CD4-positive, alpha-beta T cell (primary cell): Measurements from ENCODE around the gene SLC43A1. TPM values are rescaled to one million over a fixed set of nuclear protein-coding genes. Genes with fewer than 3 reads are reported as not detected.

Experiments used
- ATAC-seq: fragments of 200-7000 bp; cut with Tn5 transposase; one replicate; pipeline ENCODE4 v1.10.0; 2022; ENCODE audit warnings: mild to moderate bottlenecking; ENCODE audit not compliant: poor library complexity
- CTCF ChIA-PET: fragments of 350-600 bp; sonication (Branson Sonifier 250); formaldehyde crosslinking; loops from one replicate; lab custom pipeline; 2021; ENCODE audit warnings: antibody characterized with exemption, inconsistent platforms; lab: Charles Lee
- POLR2A ChIA-PET: fragments of 350-600 bp; sonication (Branson Sonifier 250); formaldehyde crosslinking; loops from one replicate; lab custom pipeline; 2021; ENCODE audit warnings: antibody characterized with exemption, inconsistent platforms; lab: Charles Lee
- DNase-seq, 14 experiments: peaks; one replicate each; pipeline ENCODE4 v3.0.0-alpha.2; 2013 to 2020; ENCODE audit warnings: mixed read lengths in 2 of 14
- H3K27ac ChIP-seq, 2 donors: one replicate each; pipeline versions ENCODE4 v1.5.1 to v1.7.0; 2013; ENCODE audit warnings: low read length in 2 of 2, low read depth in 1 of 2, mild to moderate bottlenecking in 1 of 2
- H3K27me3 ChIP-seq, 2 experiments: 1 replicate in 1 of 2; 2 replicates in 1 of 2; pipeline versions ENCODE4 v1.6.1 to v1.7.0; 2013; ENCODE audit warnings: low read length in 2 of 2, control low read depth in 1 of 2, mild to moderate bottlenecking in 1 of 2, moderate library complexity in 1 of 2; ENCODE audit not compliant: insufficient read depth in 2 of 2, control insufficient read depth in 1 of 2
- H3K36me3 ChIP-seq: one replicate; pipeline ENCODE4 v1.6.1; 2013; ENCODE audit warnings: low read length, control low read depth; ENCODE audit not compliant: insufficient read depth
- H3K4me1 ChIP-seq: one replicate; pipeline ENCODE4 v1.6.1; 2013; ENCODE audit warnings: low read length, control low read depth; ENCODE audit not compliant: insufficient read depth
- H3K4me3 ChIP-seq: one replicate; pipeline ENCODE4 v1.5.1; 2013; ENCODE audit warnings: mild to moderate bottlenecking, low read length, moderate library complexity
- H3K9me3 ChIP-seq, 2 experiments: 1 replicate in 1 of 2; 2 replicates in 1 of 2; pipeline versions ENCODE4 v1.6.1 to v1.7.0; 2013; ENCODE audit warnings: low read length in 2 of 2, mild to moderate bottlenecking in 2 of 2, control low read depth in 1 of 2, moderate library complexity in 1 of 2; ENCODE audit not compliant: control insufficient read depth in 1 of 2, insufficient read depth in 1 of 2
- H3K27ac Mint-ChIP-seq: one replicate; pipeline ENCODE4 v1.8.0; 2020; ENCODE audit warnings: mixed read lengths
- H3K27me3 Mint-ChIP-seq: one replicate; pipeline ENCODE4 v1.8.0; 2021; ENCODE audit warnings: mixed read lengths
- H3K36me3 Mint-ChIP-seq: one replicate; pipeline ENCODE4 v1.8.0; 2021; ENCODE audit warnings: low read depth, mixed read lengths
- H3K4me1 Mint-ChIP-seq: one replicate; pipeline ENCODE4 v1.8.0; 2021; ENCODE audit warnings: low read depth, mixed read lengths
- H3K4me3 Mint-ChIP-seq: one replicate; pipeline ENCODE4 v1.8.0; 2020; ENCODE audit warnings: mild to moderate bottlenecking, mixed read lengths
- H3K9me3 Mint-ChIP-seq: one replicate; pipeline ENCODE4 v1.8.0; 2020; ENCODE audit warnings: mixed read lengths
- CTCF ChIP-seq: fragments of 200-600 bp; IDR thresholded peaks from one replicate; pipeline ENCODE4 v1.8.0; 2022; ENCODE audit warnings: antibody characterized with exemption, mild to moderate bottlenecking
- intact Hi-C, 2 experiments: fragments of 100-400 bp; cut with DNase I in 1 of 2; cut with micrococcal nuclease in 1 of 2; formaldehyde crosslinking; loops; one replicate each; pipeline versions ENCODE4 v1.15.1 to v1.9.0; 2023 to 2025; cut with DNase I, micrococcal nuclease
- total RNA-seq, 174 experiments: library from RNA in 2 of 174; stranded (reverse) in 2 of 174; gene quantifications; one replicate each; pipeline ENCODE4 v1.2.3 and lab custom pipeline; 2021 to 2026

SLC43A1 gene
- total RNA-seq, 2 experiments from 2014 or later: 3.1 to 4.2 TPM

- H3K9me3 ChIP-seq: no peaks in the 10 kb centered on the region
- no peak overlapping the region for H3K27ac Mint-ChIP-seq
- peaks cover 35% of the 10 kb centered on the region for H3K36me3 Mint-ChIP-seq
- TF ChIP-seq CTCF: peak; percentile 50
- peaks cover 4% of the 10 kb centered on the region for H3K4me1 ChIP-seq
- peaks cover 24% of the 10 kb centered on the region for H3K36me3 ChIP-seq
- H3K27ac ChIP-seq: no peak overlapping the region
- ATAC-seq (peak; percentile 64), DNase-seq (peak in 11 of 14 experiments; percentile 25 to 70 (median 37))
- intact Hi-C loops: loop anchor here (2.0 to 5.0 kb wide), 4 partner anchors 76 to 153 kb away; partner anchors contain the start of gene UBE2L6 (in 1 of the 2)
- H3K27me3 Mint-ChIP-seq: no peaks in the 10 kb centered on the region
- H3K4me3 ChIP-seq: no peak overlapping the region
- no peaks in the 10 kb centered on the region for H3K4me1 Mint-ChIP-seq
- H3K9me3 Mint-ChIP-seq: no peaks in the 10 kb centered on the region
- H3K27me3 ChIP-seq: no peaks in the 10 kb centered on the region
- ChIA-PET POLR2A (interaction anchor here (3.4 kb wide), 1 partner anchor 34 kb away, joined by 28 read pairs; no protein-coding TSS in a partner anchor), CTCF (interaction anchor here (0.6 to 6.0 kb wide), 4 partner anchors 9 to 153 kb away, joined by 3 to 130 read pairs (median 3); partner anchors contain the start of gene TIMM10)
- no peak overlapping the region for H3K4me3 Mint-ChIP-seq
Measured at GRCh38 chr11:57491371-57492061, 24.0 kb downstream of the SLC43A1 start.

GRCh38 chr11:57490456-57491248 lies 24.9 kb downstream of the SLC43A1 start:
- peaks cover 39% of the 10 kb centered on the region for H3K36me3 Mint-ChIP-seq
- no peaks in the 10 kb centered on the region for H3K4me1 Mint-ChIP-seq
- Histone ChIP-seq H3K4me3 (no peak overlapping the region), H3K4me1 (peaks cover 4% of the 10 kb centered on the region), H3K36me3 (peaks cover 24% of the 10 kb centered on the region), H3K27me3 (no peaks in the 10 kb centered on the region), H3K27ac (no peak overlapping the region), H3K9me3 (no peaks in the 10 kb centered on the region)
- POLR2A ChIA-PET: interaction anchor here (3.4 kb wide), 1 partner anchor 35 kb away, joined by 28 read pairs; no protein-coding TSS in a partner anchor
- H3K27ac Mint-ChIP-seq: no peak overlapping the region
- TF ChIP-seq CTCF: no peak
- CTCF ChIA-PET: interaction anchor here (6.0 kb wide), 1 partner anchor 37 kb away, joined by 130 read pairs; the partner anchor contains the start of gene TIMM10
- DNase-seq (no peak), ATAC-seq (no peak)
- H3K27me3 Mint-ChIP-seq: peaks cover 3% of the 10 kb centered on the region
- intact Hi-C loops: loop anchor here in 1 of 2 experiments (2.0 to 5.0 kb wide), 2 partner anchors 77 to 148 kb away; partner anchors contain the start of gene UBE2L6
- no peaks in the 10 kb centered on the region for H3K9me3 Mint-ChIP-seq
- H3K4me3 Mint-ChIP-seq: no peak overlapping the region

- Mint-ChIP-seq H3K36me3 (peaks cover 50% of the 10 kb centered on the region), H3K27ac (no peak overlapping the region), H3K4me1 (no peaks in the 10 kb centered on the region), H3K4me3 (no peak overlapping the region), H3K9me3 (no peaks in the 10 kb centered on the region), H3K27me3 (peaks cover 16% of the 10 kb centered on the region)
- peaks cover 7% of the 10 kb centered on the region for H3K4me1 ChIP-seq
- peaks cover 36% of the 10 kb centered on the region for H3K36me3 ChIP-seq
- no peak overlapping the region for H3K27ac ChIP-seq
- no peak for ATAC-seq
- no peak for TF ChIP-seq CTCF
- no peak overlapping the region for H3K4me3 ChIP-seq
- H3K27me3 ChIP-seq: peaks cover 12 to 16% of the 10 kb centered on the region in 2 experiments
- intact Hi-C loops: no loop called here
- no peak for DNase-seq
- no peaks in the 10 kb centered on the region for H3K9me3 ChIP-seq
- ChIA-PET CTCF (no interaction called here), POLR2A (no interaction called here)
Measured at GRCh38 chr11:57487920-57488659, 27.4 kb downstream of the SLC43A1 start.
